Stimulated activated CD4-positive, alpha-beta T cell treated with anti-CD3 and anti-CD28 coated beads, Interleukin-4, amount 100 ng/mL, for 4 hours (primary cell): ENCODE results near the gene CD44.

Source experiments
- DNase-seq, 2 experiments: peaks; one replicate each; pipeline ENCODE4 v3.0.0-alpha.2; 2020

CD44 gene

GRCh38 chr11:35112056-35112845 lies 26.7 kb upstream of the CD44 start:
- DNase-seq: no peak

- no peak for DNase-seq
Measured at GRCh38 chr11:35112846-35113105, 26.2 kb upstream of the CD44 start.

- DNase-seq: no peak
Measured at GRCh38 chr11:35114906-35115687, 23.9 kb upstream of the CD44 start.

GRCh38 chr11:35115688-35116030 lies 23.3 kb upstream of the CD44 start:
- no peak for DNase-seq

GRCh38 chr11:35116245-35116644 lies 22.7 kb upstream of the CD44 start:
- DNase-seq: no peak

GRCh38 chr11:35116762-35117640 lies 22.0 kb upstream of the CD44 start:
- no peak for DNase-seq

- no peak for DNase-seq
Measured at GRCh38 chr11:35118906-35119305, 20.1 kb upstream of the CD44 start.

- no peak for DNase-seq
Measured at GRCh38 chr11:35121326-35121865, 17.6 kb upstream of the CD44 start.

GRCh38 chr11:35122308-35122707 lies 16.7 kb upstream of the CD44 start:
- no peak for DNase-seq

- peak; percentile 41 to 72 for DNase-seq
Measured at GRCh38 chr11:35126000-35126878, 12.7 kb upstream of the CD44 start.

- no peak for DNase-seq
Measured at GRCh38 chr11:35126879-35127581, 11.9 kb upstream of the CD44 start.

GRCh38 chr11:35127619-35128018 lies 11.4 kb upstream of the CD44 start:
- no peak for DNase-seq

GRCh38 chr11:35131094-35131493 lies 7.9 kb upstream of the CD44 start:
- DNase-seq: no peak

- no peak for DNase-seq
Measured at GRCh38 chr11:35131886-35132285, 7.1 kb upstream of the CD44 start.

GRCh38 chr11:35133656-35134055 lies 5.3 kb upstream of the CD44 start:
- DNase-seq: no peak

- DNase-seq: no peak
Measured at GRCh38 chr11:35134403-35135148, 4.4 kb upstream of the CD44 start.

- no peak for DNase-seq
Measured at GRCh38 chr11:35135222-35135621, 3.7 kb upstream of the CD44 start.

GRCh38 chr11:35136311-35136710 lies 2.7 kb upstream of the CD44 start:
- DNase-seq: no peak

- no peak for DNase-seq
Measured at GRCh38 chr11:35138058-35138457, 913 bp upstream of the CD44 start.

- no peak for DNase-seq
Measured at GRCh38 chr11:35138606-35138942, 397 bp upstream of the CD44 start.

GRCh38 chr11:35139722-35140282 lies 831 bp downstream of the CD44 start:
- DNase-seq: no peak
